H9 (cell line): ENCODE data around the gene UFM1. TPM values are rescaled to one million over a fixed set of nuclear protein-coding genes. Genes with fewer than 3 reads are reported as not detected.

Experiments
- DNase-seq: peaks from one replicate; pipeline ENCODE4 v3.0.0-alpha.2; 2017
- H2AFZ ChIP-seq: one replicate; pipeline ENCODE4 v1.6.1; 2013; ENCODE audit warnings: mild to moderate bottlenecking, low read length, control low read depth, moderate library complexity
- H2AK5ac ChIP-seq: 2 replicates; pipeline ENCODE4 v1.6.1; 2013; ENCODE audit warnings: low read length, control low read depth, mixed read lengths; ENCODE audit not compliant: insufficient read length
- H2BK120ac ChIP-seq: one replicate; pipeline ENCODE4 v1.6.1; 2013; ENCODE audit warnings: low read depth, mild to moderate bottlenecking, low read length, control low read depth, inconsistent platforms; ENCODE audit not compliant: poor library complexity, severe bottlenecking
- H2BK12ac ChIP-seq: 2 replicates; pipeline ENCODE4 v1.6.1; 2013; ENCODE audit warnings: low read length, control low read depth, mixed read lengths, low read depth; ENCODE audit not compliant: insufficient read length
- H2BK15ac ChIP-seq: 2 replicates; pipeline ENCODE4 v1.6.1; 2013; ENCODE audit warnings: low read depth, low read length, control low read depth
- H2BK20ac ChIP-seq: one replicate; pipeline ENCODE4 v1.6.1; 2013; ENCODE audit warnings: low read depth, mild to moderate bottlenecking, low read length, control low read depth, inconsistent platforms; ENCODE audit not compliant: poor library complexity, severe bottlenecking
- H2BK5ac ChIP-seq: 2 replicates; pipeline ENCODE4 v1.6.1; 2013; ENCODE audit warnings: low read length, control low read depth, mixed read lengths; ENCODE audit not compliant: insufficient read length
- H3K14ac ChIP-seq: 2 replicates; pipeline ENCODE4 v1.6.1; 2013; ENCODE audit warnings: low read length, control low read depth; ENCODE audit not compliant: insufficient read depth
- H3K18ac ChIP-seq: 2 replicates; pipeline ENCODE4 v1.6.1; 2013; ENCODE audit warnings: low read depth, mild to moderate bottlenecking, mixed read lengths, low read length, control low read depth; ENCODE audit not compliant: insufficient read length
- H3K23ac ChIP-seq: 2 replicates; pipeline ENCODE4 v1.6.1; 2013; ENCODE audit warnings: low read length, control low read depth, mixed read lengths, low read depth; ENCODE audit not compliant: insufficient read length
- H3K23me2 ChIP-seq: 2 replicates; pipeline ENCODE4 v1.6.1; 2013; ENCODE audit warnings: low read depth, mild to moderate bottlenecking, mixed read lengths, low read length, control low read depth; ENCODE audit not compliant: insufficient read length, poor library complexity, severe bottlenecking
- H3K27ac ChIP-seq: 2 replicates; pipeline ENCODE4 v1.5.1; 2013; ENCODE audit warnings: low read length, control low read depth, mixed read lengths, low read depth; ENCODE audit not compliant: insufficient read length
- H3K27me3 ChIP-seq: 2 replicates; pipeline ENCODE4 v1.6.1; 2013; ENCODE audit warnings: low read length, control low read depth, inconsistent platforms; ENCODE audit not compliant: insufficient read depth
- H3K4ac ChIP-seq: 2 replicates; pipeline ENCODE4 v1.6.1; 2013; ENCODE audit warnings: low read depth, mild to moderate bottlenecking, control low read depth, inconsistent platforms, low read length, moderate library complexity
- H3K4me1 ChIP-seq: 2 replicates; pipeline ENCODE4 v1.6.1; 2013; ENCODE audit warnings: low read length, control low read depth, inconsistent platforms; ENCODE audit not compliant: insufficient read depth
- H3K4me2 ChIP-seq: 2 replicates; pipeline ENCODE4 v1.6.1; 2013; ENCODE audit warnings: low read length, control low read depth, mixed read lengths; ENCODE audit not compliant: insufficient read length, insufficient read depth
- H3K56ac ChIP-seq: 2 replicates; pipeline ENCODE4 v1.6.1; 2013; ENCODE audit warnings: low read depth, mild to moderate bottlenecking, mixed read lengths, low read length, control low read depth; ENCODE audit not compliant: insufficient read length
- H3K79me1 ChIP-seq: 2 replicates; pipeline ENCODE4 v1.6.1; 2013; ENCODE audit warnings: low read depth, mild to moderate bottlenecking, moderate library complexity, low read length, control low read depth, inconsistent platforms; ENCODE audit not compliant: insufficient read depth, poor library complexity, severe bottlenecking
- H3K79me2 ChIP-seq: 2 replicates; pipeline ENCODE4 v1.6.1; 2013; ENCODE audit warnings: low read length, control low read depth, inconsistent platforms; ENCODE audit not compliant: insufficient read depth
- H3K9ac ChIP-seq: 2 replicates; pipeline ENCODE4 v1.6.1; 2013; ENCODE audit warnings: low read length, control low read depth, mixed read lengths; ENCODE audit not compliant: insufficient read length; ENCODE audit errors: extremely low read depth
- H3K9me3 ChIP-seq: one replicate; pipeline ENCODE4 v1.6.1; 2013; ENCODE audit warnings: low read depth, low read length, inconsistent platforms; ENCODE audit not compliant: control insufficient read depth
- H3T11ph ChIP-seq: one replicate; pipeline ENCODE4 v1.6.1; 2013; ENCODE audit warnings: mild to moderate bottlenecking, low read length, control low read depth, inconsistent platforms
- H4K20me1 ChIP-seq: one replicate; pipeline ENCODE4 v1.6.1; 2013; ENCODE audit not compliant: control insufficient read depth, insufficient read length, insufficient read depth
- H4K5ac ChIP-seq: 2 replicates; pipeline ENCODE4 v1.6.1; 2013; ENCODE audit warnings: low read depth, mild to moderate bottlenecking, mixed read lengths, low read length, control low read depth; ENCODE audit not compliant: insufficient read length
- H4K8ac ChIP-seq: replicated peaks from 2 replicates; pipeline ENCODE4 v1.6.1; 2013; ENCODE audit warnings: low read length, control low read depth, mixed read lengths, low read depth; ENCODE audit not compliant: insufficient read length
- H4K91ac ChIP-seq: 2 replicates; pipeline ENCODE4 v1.6.1; 2013; ENCODE audit warnings: low read depth, mild to moderate bottlenecking, moderate library complexity, mixed read lengths, low read length, control low read depth; ENCODE audit not compliant: insufficient read length
- H3K27ac Mint-ChIP-seq, 3 experiments: 2 replicates in 2 of 3; 3 replicates in 1 of 3; pipeline ENCODE4 v1.8.0; 2020 to 2021; ENCODE audit warnings: mixed read lengths in 3 of 3, mild to moderate bottlenecking in 1 of 3, moderate library complexity in 1 of 3
- H3K27me3 Mint-ChIP-seq: 2 replicates; pipeline ENCODE4 v1.8.0; 2021; ENCODE audit warnings: low read depth, mild to moderate bottlenecking, moderate library complexity, mixed read lengths
- H3K36me3 Mint-ChIP-seq, 3 experiments: 2 replicates in 2 of 3; 3 replicates in 1 of 3; pipeline ENCODE4 v1.8.0; 2020 to 2021; ENCODE audit warnings: low read depth in 3 of 3, mixed read lengths in 3 of 3; ENCODE audit not compliant: insufficient read depth in 1 of 3
- H3K4me1 Mint-ChIP-seq, 2 experiments: 2 replicates each; pipeline ENCODE4 v1.8.0; 2020; ENCODE audit warnings: mixed read lengths in 2 of 2
- H3K4me3 Mint-ChIP-seq, 2 experiments: 2 replicates in 1 of 2; 3 replicates in 1 of 2; pipeline ENCODE4 v1.8.0; 2020 to 2021; ENCODE audit warnings: mild to moderate bottlenecking in 2 of 2, mixed read lengths in 2 of 2, moderate library complexity in 1 of 2
- H3K9me3 Mint-ChIP-seq, 2 experiments: 2 replicates in 1 of 2; 3 replicates in 1 of 2; pipeline ENCODE4 v1.8.0; 2020; ENCODE audit warnings: mild to moderate bottlenecking in 2 of 2, mixed read lengths in 2 of 2, moderate library complexity in 1 of 2
- CTCF ChIP-seq: fragments of 200-600 bp; sonication (generic); conservative IDR thresholded peaks from 3 replicates; pipeline ENCODE4 v1.8.0; 2021; ENCODE audit warnings: antibody characterized with exemption, mild to moderate bottlenecking
- WGBS: extraction: QIAGEN DNeasy Blood & Tissue Kit; methylation state at CpG from one replicate; pipeline ENCODE4 v1.1.7; 2013; ENCODE audit warnings: missing lambda C conversion rate, low lambda C conversion rate, mixed read lengths; ENCODE audit not compliant: insufficient read length; ENCODE audit errors: extremely low coverage; 5-methylcytosine and 5-hydroxymethylcytosine counted together
- total RNA-seq: library from RNA; stranded (reverse); gene quantifications from 2 replicates; pipeline ENCODE4 v1.2.1, GENCODE V29; 2021

Gene UFM1
- total RNA-seq, 1 experiment from 2014 or later = 57.3 TPM

- no peak for DNase-seq
- H3K27ac ChIP-seq = no peak overlapping the region
- H3K23ac ChIP-seq = no peak overlapping the region
- H2AK5ac ChIP-seq = no peak overlapping the region
- no peak overlapping the region for H2BK120ac ChIP-seq
- H3K79me1 ChIP-seq = no peaks in the 10 kb centered on the region
- H2BK5ac ChIP-seq = no peak overlapping the region
- H4K5ac ChIP-seq = no peak overlapping the region
- H3K23me2 ChIP-seq = no peaks in the 10 kb centered on the region
- Mint-ChIP-seq H3K27ac (no peak overlapping the region), H3K4me3 (no peak overlapping the region), H3K36me3 (no peaks in the 10 kb centered on the region), H3K9me3 (no peaks in the 10 kb centered on the region), H3K4me1 (0 out of 4 replicates have a peak, but pooled peaks cover 0 to 3% of the 10 kb centered on the region in 2 experiments), H3K27me3 (no peaks in the 10 kb centered on the region)
- no peaks in the 10 kb centered on the region for H3K9me3 ChIP-seq
- H3K18ac ChIP-seq = no peak overlapping the region
- H3K9ac ChIP-seq = no peak overlapping the region
- no peak overlapping the region for H2BK15ac ChIP-seq
- H3K56ac ChIP-seq = no peak overlapping the region
- H3K4me1 ChIP-seq = no peaks in the 10 kb centered on the region
- H4K91ac ChIP-seq = no peak overlapping the region
- no peaks in the 10 kb centered on the region for H3K27me3 ChIP-seq
- no peak overlapping the region for H3K4ac ChIP-seq
- no peak overlapping the region for H2BK20ac ChIP-seq
- H2AFZ ChIP-seq = no peak overlapping the region
- no peak overlapping the region for H3K4me2 ChIP-seq
- H3K14ac ChIP-seq = no peak overlapping the region
- no peak overlapping the region for H3T11ph ChIP-seq
- no peak for TF ChIP-seq CTCF
- H2BK12ac ChIP-seq = no peak overlapping the region
- no peak overlapping the region for H4K8ac ChIP-seq
- WGBS = no CpG with 5 or more reads among the region's 6 CpGs
- no peaks in the 10 kb centered on the region for H4K20me1 ChIP-seq
- H3K79me2 ChIP-seq = no peaks in the 10 kb centered on the region
Observed at GRCh38 chr13:38372820-38373383, 23.3 kb downstream of the UFM1 start.
